WTC11 (cell line): Measurements from ENCODE around the gene NOX5. TPM values are rescaled to one million over a fixed set of nuclear protein-coding genes. Genes with fewer than 3 reads are reported as not detected.

Source experiments
- ATAC-seq: fragments of 200-7000 bp; cut with Tn5 transposase; 2 replicates; pipeline ENCODE4 v1.10.0; 2021; ENCODE audit warnings: mild to moderate bottlenecking, moderate library complexity
- CTCF ChIA-PET: fragments of 300-600 bp; sonication (Branson Sonifier 250); formaldehyde crosslinking; loops from one replicate; lab custom pipeline; 2021; ENCODE audit warnings: antibody characterized with exemption; lab: Charles Lee
- POLR2A ChIA-PET: fragments of 350-600 bp; sonication (Branson Sonifier 250); formaldehyde crosslinking; loops from one replicate; lab custom pipeline; 2021; ENCODE audit warnings: antibody characterized with exemption; lab: Charles Lee
- DNase-seq: peaks from one replicate; pipeline ENCODE4 v3.0.0; 2021; ENCODE audit warnings: low spot score
- H3K27ac Mint-ChIP-seq: 2 replicates; pipeline ENCODE4 v1.8.0; 2021; ENCODE audit warnings: mixed read lengths
- H3K27me3 Mint-ChIP-seq: 2 replicates; pipeline ENCODE4 v1.8.0; 2021; ENCODE audit warnings: low read depth, mild to moderate bottlenecking, moderate library complexity, mixed read lengths
- H3K36me3 Mint-ChIP-seq: 2 replicates; pipeline ENCODE4 v1.8.0; 2021; ENCODE audit warnings: mixed read lengths
- H3K4me1 Mint-ChIP-seq: 2 replicates; pipeline ENCODE4 v1.8.0; 2022; ENCODE audit warnings: mixed read lengths
- H3K4me3 Mint-ChIP-seq: 2 replicates; pipeline ENCODE4 v1.8.0; 2021; ENCODE audit warnings: mild to moderate bottlenecking, moderate library complexity, mixed read lengths
- H3K9me3 Mint-ChIP-seq: 2 replicates; pipeline ENCODE4 v1.8.0; 2021; ENCODE audit warnings: mixed read lengths
- CDX4 ChIP-seq: fragments of 250-450 bp; sonication (Bioruptor Pico); IDR thresholded peaks from 2 replicates; pipeline ENCODE4 v1.9.0; 2021; ENCODE audit warnings: moderate library complexity, mild to moderate bottlenecking, inconsistent platforms, borderline replicate concordance
- FOXP4 ChIP-seq: sonication (generic); formaldehyde crosslinking; IDR thresholded peaks from 2 replicates; pipeline ENCODE4 v1.8.0; 2022; ENCODE audit warnings: mild to moderate bottlenecking, missing genetic modification reagents
- GTF2I ChIP-seq: fragments of 250-450 bp; sonication (Bioruptor Pico); conservative IDR thresholded peaks from 2 replicates; pipeline ENCODE4 v1.4.0; 2021; ENCODE audit warnings: mild to moderate bottlenecking
- JUN ChIP-seq: sonication (generic); formaldehyde crosslinking; IDR thresholded peaks from 2 replicates; pipeline ENCODE4 v1.8.0; 2023; ENCODE audit warnings: mild to moderate bottlenecking, missing genetic modification reagents
- MAX ChIP-seq: sonication (generic); formaldehyde crosslinking; IDR thresholded peaks from 2 replicates; pipeline ENCODE4 v1.8.0; 2022; ENCODE audit warnings: mild to moderate bottlenecking, missing genetic modification reagents
- MLX ChIP-seq: sonication (generic); formaldehyde crosslinking; IDR thresholded peaks from 2 replicates; pipeline ENCODE4 v1.8.1; 2023; ENCODE audit warnings: mild to moderate bottlenecking, missing genetic modification reagents, moderate library complexity
- PRDM15 ChIP-seq: sonication (generic); formaldehyde crosslinking; IDR thresholded peaks from 2 replicates; pipeline ENCODE4 v1.8.0; 2022; ENCODE audit warnings: missing genetic modification reagents
- PRRX2 ChIP-seq: fragments of 250-450 bp; sonication (Bioruptor Pico); IDR thresholded peaks from 2 replicates; pipeline ENCODE4 v1.8.0; 2021; ENCODE audit warnings: mild to moderate bottlenecking
- SOX15 ChIP-seq: fragments of 250-450 bp; sonication (Bioruptor Pico); IDR thresholded peaks from 2 replicates; pipeline ENCODE4 v1.9.0; 2021; ENCODE audit warnings: mild to moderate bottlenecking
- STAT6 ChIP-seq: sonication (generic); formaldehyde crosslinking; conservative IDR thresholded peaks from 2 replicates; pipeline ENCODE4 v1.8.1; 2023; ENCODE audit warnings: mild to moderate bottlenecking, low read depth, missing genetic modification reagents, moderate library complexity
- ZMAT4 ChIP-seq: fragments of 250-450 bp; sonication (Bioruptor Pico); IDR thresholded peaks from 2 replicates; pipeline ENCODE4 v1.9.0; 2021; ENCODE audit warnings: mild to moderate bottlenecking
- ZNF121 ChIP-seq: sonication (generic); formaldehyde crosslinking; IDR thresholded peaks from 2 replicates; pipeline ENCODE4 v1.8.0; 2023; ENCODE audit warnings: missing genetic modification reagents
- ZNF219 ChIP-seq: sonication (generic); formaldehyde crosslinking; IDR thresholded peaks from 2 replicates; pipeline ENCODE4 v1.8.0; 2023; ENCODE audit warnings: missing genetic modification reagents, mild to moderate bottlenecking, borderline replicate concordance
- ZNF263 ChIP-seq: sonication (generic); formaldehyde crosslinking; IDR thresholded peaks from 2 replicates; pipeline ENCODE4 v1.8.1; 2022; ENCODE audit warnings: low read depth, mild to moderate bottlenecking, moderate library complexity, missing genetic modification reagents
- ZNF532 ChIP-seq: fragments of 250-450 bp; sonication (Bioruptor Pico); IDR thresholded peaks from 2 replicates; pipeline ENCODE4 v1.9.0; 2021; ENCODE audit warnings: mild to moderate bottlenecking, borderline replicate concordance
- ZNF671 ChIP-seq: fragments of 250-450 bp; sonication (Bioruptor Pico); IDR thresholded peaks from 2 replicates; pipeline ENCODE4 v1.8.0; 2021; ENCODE audit warnings: mild to moderate bottlenecking
- ZSCAN18 ChIP-seq: fragments of 250-450 bp; sonication (Bioruptor Pico); IDR thresholded peaks from 2 replicates; pipeline ENCODE4 v2.1.2; 2022; ENCODE audit warnings: mild to moderate bottlenecking, moderate library complexity
- total RNA-seq: library from RNA; stranded (reverse); gene quantifications from 3 replicates; pipeline ENCODE4 v1.2.3, GENCODE V29; 2021

NOX5 gene
- total RNA-seq, 1 experiment from 2014 or later, result not detected

GRCh38 chr15:69032703-69033373 is 18.3 kb downstream of the NOX5 start (continued):
- TF ChIP-seq MLX (CRISPR knock-in tag) (no peak), PRDM15 (CRISPR knock-in tag) (no peak), SOX15 (no peak), MAX (CRISPR knock-in tag) (no peak), CDX4 (CRISPR knock-in tag) (no peak), ZNF263 (no peak)
- TF ChIP-seq, all 79 proteins: peak for 0

GRCh38 chr15:69034352-69034751 is 19.9 kb downstream of the NOX5 start:
- no peak for ATAC-seq
- CTCF ChIA-PET, result interaction anchor here (0.6 to 2.0 kb wide), 9 partner anchors 10 to 428 kb away, joined by 3 to 9 read pairs (median 5); no protein-coding TSS in a partner anchor
- TF ChIP-seq JUN, result no peak
- no peak for TF ChIP-seq ZSCAN18
- no peak for TF ChIP-seq STAT6 (CRISPR knock-in tag)
- no peak for TF ChIP-seq FOXP4
- TF ChIP-seq ZNF671 (CRISPR knock-in tag), result no peak
- TF ChIP-seq ZNF532 (CRISPR knock-in tag), result no peak
- no peak for TF ChIP-seq GTF2I (CRISPR knock-in tag)
- no peak for TF ChIP-seq PRRX2 (CRISPR knock-in tag)
- TF ChIP-seq ZMAT4, result no peak
- TF ChIP-seq ZNF121 (CRISPR knock-in tag), result no peak
- TF ChIP-seq ZNF219, result no peak

More at GRCh38 chr15:69034352-69034751, 19.9 kb downstream of the NOX5 start:
- Mint-ChIP-seq H3K36me3 (no peaks in the 10 kb centered on the region), H3K27ac (no peak overlapping the region), H3K9me3 (no peaks in the 10 kb centered on the region), H3K4me1 (peaks cover 3% of the 10 kb centered on the region; the same call in 1 of the 2 replicates), H3K4me3 (no peak overlapping the region), H3K27me3 (peaks cover 26% of the 10 kb centered on the region)
- no peak for DNase-seq
- POLR2A ChIA-PET, result interaction anchor here (1.0 kb wide), 1 partner anchor 428 kb away, joined by 7 read pairs; no protein-coding TSS in a partner anchor
